ENCODE data around the gene MECP2. TPM values are rescaled to one million over a fixed set of nuclear protein-coding genes. Genes with fewer than 3 reads are reported as not detected.

MECP2 gene
- total RNA-seq, 4 donors from 2014 or later = 22.1 to 53.1 (median 37.8) TPM

- intact Hi-C loops (cut with DNase I; ENCODE audit: low total_unique reads) = no loop called here
- WGBS, 2 donors (ENCODE audit: low coverage in 1 of 2) = 68% methylated on average over 8 of the region's 8 CpGs; no CpG with 5 or more reads in 1 of the 2 donors
- TF ChIP-seq, protein P1, sequence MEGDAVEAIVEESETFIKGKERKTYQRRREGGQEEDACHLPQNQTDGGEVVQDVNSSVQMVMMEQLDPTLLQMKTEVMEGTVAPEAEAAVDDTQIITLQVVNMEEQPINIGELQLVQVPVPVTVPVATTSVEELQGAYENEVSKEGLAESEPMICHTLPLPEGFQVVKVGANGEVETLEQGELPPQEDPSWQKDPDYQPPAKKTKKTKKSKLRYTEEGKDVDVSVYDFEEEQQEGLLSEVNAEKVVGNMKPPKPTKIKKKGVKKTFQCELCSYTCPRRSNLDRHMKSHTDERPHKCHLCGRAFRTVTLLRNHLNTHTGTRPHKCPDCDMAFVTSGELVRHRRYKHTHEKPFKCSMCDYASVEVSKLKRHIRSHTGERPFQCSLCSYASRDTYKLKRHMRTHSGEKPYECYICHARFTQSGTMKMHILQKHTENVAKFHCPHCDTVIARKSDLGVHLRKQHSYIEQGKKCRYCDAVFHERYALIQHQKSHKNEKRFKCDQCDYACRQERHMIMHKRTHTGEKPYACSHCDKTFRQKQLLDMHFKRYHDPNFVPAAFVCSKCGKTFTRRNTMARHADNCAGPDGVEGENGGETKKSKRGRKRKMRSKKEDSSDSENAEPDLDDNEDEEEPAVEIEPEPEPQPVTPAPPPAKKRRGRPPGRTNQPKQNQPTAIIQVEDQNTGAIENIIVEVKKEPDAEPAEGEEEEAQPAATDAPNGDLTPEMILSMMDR (IDR thresholded peaks at IDR 0.05) = no peak
- TF ChIP-seq EP300 (IDR thresholded peaks at IDR 0.05; ENCODE audit: low read depth) (no peak), POLR2AphosphoS5 (IDR thresholded peaks at IDR 0.05) (no peak), POLR2A (IDR thresholded peaks at IDR 0.05) (no peak)
- DNase-seq = no peak
- Histone ChIP-seq H3K4me3 (no peak overlapping the region), H3K27ac (no peak overlapping the region), H3K9me3 (no peaks in the 10 kb centered on the region), H3K4me1 (peaks cover 0 to 9% (median 2%) of the 10 kb centered on the region in 4 donors), H3K27me3 (no peaks in the 10 kb centered on the region), H3K36me3 (no peaks in the 10 kb centered on the region)
- in situ Hi-C loops (cut with MboI; ENCODE audit: low pct_ligation_motif_present in 1 of 4, low pct_unique_long_range_greater_than_20kb in 1 of 4, low sequenced_read_pairs in 3 of 4) = no loop called here
Observed at GRCh38 chrX:154036513-154036912, 61.0 kb downstream of the MECP2 start.

DNA sequence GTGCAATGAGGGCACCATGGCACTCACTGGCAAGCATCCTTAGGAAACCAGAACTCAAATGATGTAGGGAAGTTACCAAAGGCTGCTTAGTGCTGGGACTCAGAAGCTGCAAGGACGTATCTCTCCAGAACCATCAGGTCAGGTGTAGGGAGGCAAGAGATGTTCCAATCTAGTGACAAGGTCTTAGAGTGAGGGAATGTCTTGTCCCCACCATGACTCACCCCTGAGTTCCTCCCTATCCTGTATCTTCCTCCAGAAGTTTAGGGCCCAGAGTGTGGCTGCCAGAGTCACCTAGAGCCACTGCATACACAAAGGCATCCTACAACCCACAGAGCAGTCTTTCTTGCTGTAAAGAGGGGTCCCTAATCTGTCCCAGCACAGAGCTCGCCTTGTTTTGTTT is 63.7 kb downstream of the MECP2 start:
- TF ChIP-seq POLR2AphosphoS5 (IDR thresholded peaks at IDR 0.05) (no peak), EP300 (IDR thresholded peaks at IDR 0.05; ENCODE audit: low read depth) (no peak), POLR2A (IDR thresholded peaks at IDR 0.05) (no peak)
- TF ChIP-seq, protein P1 (IDR thresholded peaks at IDR 0.05) = no peak
- Histone ChIP-seq H3K27me3 (no peaks in the 10 kb centered on the region), H3K4me1 (peaks cover 0 to 8% (median 4%) of the 10 kb centered on the region in 4 donors), H3K27ac (no peak overlapping the region), H3K9me3 (no peaks in the 10 kb centered on the region), H3K36me3 (no peaks in the 10 kb centered on the region), H3K4me3 (no peak overlapping the region)
- DNase-seq = no peak
- intact Hi-C loops (cut with DNase I; ENCODE audit: low total_unique reads) (no loop called here), in situ Hi-C loops (cut with MboI; ENCODE audit: low pct_ligation_motif_present in 1 of 4, low pct_unique_long_range_greater_than_20kb in 1 of 4, low sequenced_read_pairs in 3 of 4) (no loop called here)
- 97 to 100% methylated on average over 1 to 2 of the region's 2 CpGs for WGBS, 2 donors (ENCODE audit: low coverage in 1 of 2)

- no peaks in the 10 kb centered on the region for H3K9me3 ChIP-seq
- intact Hi-C loops (cut with DNase I; ENCODE audit: low total_unique reads) = no loop called here
- TF ChIP-seq POLR2AphosphoS5 (IDR thresholded peaks at IDR 0.05) (no peak), POLR2A (IDR thresholded peaks at IDR 0.05) (no peak), EP300 (IDR thresholded peaks at IDR 0.05; ENCODE audit: low read depth) (no peak)
- TF ChIP-seq, protein P1 (IDR thresholded peaks at IDR 0.05) = no peak
- H3K4me1 ChIP-seq = peaks cover 0 to 10% (median 6%) of the 10 kb centered on the region in 4 donors
- DNase-seq = no peak
- 92% methylated on average over 9 of the region's 9 CpGs; no CpG with 5 or more reads in 1 of the 2 donors for WGBS, 2 donors (ENCODE audit: low coverage in 1 of 2)
- H3K27me3 ChIP-seq = no peaks in the 10 kb centered on the region
- in situ Hi-C loops (cut with MboI; ENCODE audit: low pct_ligation_motif_present in 1 of 4, low pct_unique_long_range_greater_than_20kb in 1 of 4, low sequenced_read_pairs in 3 of 4) = no loop called here
- H3K36me3 ChIP-seq = no peaks in the 10 kb centered on the region
- no peak overlapping the region for H3K27ac ChIP-seq
- no peak overlapping the region for H3K4me3 ChIP-seq
Observed at GRCh38 chrX:154032653-154033052, 64.9 kb downstream of the MECP2 start.

GRCh38 chrX:154032160-154032559 is 65.4 kb downstream of the MECP2 start:
- Histone ChIP-seq H3K27me3 (no peaks in the 10 kb centered on the region), H3K9me3 (no peaks in the 10 kb centered on the region), H3K4me1 (peaks cover 0 to 10% (median 6%) of the 10 kb centered on the region in 4 donors), H3K36me3 (no peaks in the 10 kb centered on the region), H3K27ac (no peak overlapping the region), H3K4me3 (no peak overlapping the region)
- intact Hi-C loops (cut with DNase I; ENCODE audit: low total_unique reads) = no loop called here
- in situ Hi-C loops (cut with MboI; ENCODE audit: low pct_ligation_motif_present in 1 of 4, low pct_unique_long_range_greater_than_20kb in 1 of 4, low sequenced_read_pairs in 3 of 4) = no loop called here
- WGBS, 2 donors (ENCODE audit: low coverage in 1 of 2) = 89% methylated on average over 11 of the region's 11 CpGs; no CpG with 5 or more reads in 1 of the 2 donors
- no peak for DNase-seq
- TF ChIP-seq POLR2A (IDR thresholded peaks at IDR 0.05) (no peak), POLR2AphosphoS5 (IDR thresholded peaks at IDR 0.05) (no peak), EP300 (IDR thresholded peaks at IDR 0.05; ENCODE audit: low read depth) (no peak)
- TF ChIP-seq, protein P1 (IDR thresholded peaks at IDR 0.05) = no peak
